HG03135 (cell line): ENCODE measurements around the gene SLC35E2B.

ENCODE experiments used
- ATAC-seq: cut with Tn5 transposase; IDR thresholded peaks from one replicate; pipeline ENCODE4 v1.9.1; 2021; ENCODE audit warnings: mild to moderate bottlenecking, moderate library complexity; ENCODE audit not compliant: unreplicated experiment

Gene SLC35E2B

DNA sequence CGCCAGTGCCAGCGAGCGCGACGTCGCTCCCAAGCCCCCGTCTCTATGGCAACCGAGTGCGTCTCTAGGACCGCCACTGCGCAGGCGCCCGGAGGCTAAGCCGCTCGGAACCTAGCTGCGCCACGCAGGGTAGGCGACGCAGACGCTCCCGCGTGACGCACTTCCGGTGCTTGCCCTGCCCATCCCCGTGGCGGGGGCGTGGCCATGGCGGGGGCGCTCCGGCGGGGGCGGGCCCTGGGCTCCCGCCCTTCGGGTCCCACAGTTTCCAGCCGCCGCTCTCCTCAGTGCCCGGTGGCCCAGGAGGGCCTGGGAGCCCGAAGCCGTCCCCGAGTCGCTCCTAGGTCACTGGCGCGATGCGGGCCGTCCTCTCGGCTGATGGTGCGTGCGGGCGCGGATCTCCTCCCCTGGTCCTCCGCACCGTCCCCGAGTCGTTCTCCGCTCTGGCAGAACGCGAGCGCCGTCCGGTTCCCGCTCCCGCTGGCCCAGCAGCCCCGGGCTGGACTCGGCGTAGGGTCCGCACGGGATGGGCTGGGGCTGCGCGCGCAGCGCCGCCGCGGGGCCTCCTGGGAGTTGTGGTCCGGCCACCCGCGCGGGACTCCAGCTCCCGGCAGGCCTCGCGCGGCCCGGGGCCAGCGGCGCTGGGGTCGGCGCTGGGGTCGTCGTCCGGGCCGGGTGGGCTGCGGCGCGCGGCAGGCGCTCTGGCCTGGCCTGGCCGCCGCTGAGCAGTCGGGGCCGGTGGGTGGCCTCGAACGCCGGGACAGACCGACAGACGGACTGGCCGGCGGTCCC lies 77.1 kb downstream of the SLC35E2B start, which contains the start of gene MIB2:
Gene MIB2 (plus strand): TSS at position 245 of the 789 bp plus-strand sequence. CDS start 7,953 bp downstream, outside the sequence.
- peak; percentile 85 for ATAC-seq

DNA sequence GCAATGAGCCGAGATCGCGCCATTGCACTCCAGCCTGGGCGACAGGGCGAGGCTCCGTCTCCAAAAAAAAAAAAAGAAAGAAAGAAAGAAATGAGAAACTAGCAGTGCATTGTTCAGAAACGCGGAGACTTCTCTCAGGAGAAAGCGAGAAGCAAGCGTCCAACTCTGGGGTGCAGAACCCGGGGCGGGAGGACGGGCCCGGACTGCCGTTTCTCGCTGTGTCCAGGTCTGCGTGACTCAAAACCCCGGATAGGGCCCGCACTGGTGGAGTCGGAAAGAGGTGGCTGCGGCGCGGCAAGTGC lies 77.7 kb downstream of the SLC35E2B start:
- ATAC-seq, result no peak

DNA sequence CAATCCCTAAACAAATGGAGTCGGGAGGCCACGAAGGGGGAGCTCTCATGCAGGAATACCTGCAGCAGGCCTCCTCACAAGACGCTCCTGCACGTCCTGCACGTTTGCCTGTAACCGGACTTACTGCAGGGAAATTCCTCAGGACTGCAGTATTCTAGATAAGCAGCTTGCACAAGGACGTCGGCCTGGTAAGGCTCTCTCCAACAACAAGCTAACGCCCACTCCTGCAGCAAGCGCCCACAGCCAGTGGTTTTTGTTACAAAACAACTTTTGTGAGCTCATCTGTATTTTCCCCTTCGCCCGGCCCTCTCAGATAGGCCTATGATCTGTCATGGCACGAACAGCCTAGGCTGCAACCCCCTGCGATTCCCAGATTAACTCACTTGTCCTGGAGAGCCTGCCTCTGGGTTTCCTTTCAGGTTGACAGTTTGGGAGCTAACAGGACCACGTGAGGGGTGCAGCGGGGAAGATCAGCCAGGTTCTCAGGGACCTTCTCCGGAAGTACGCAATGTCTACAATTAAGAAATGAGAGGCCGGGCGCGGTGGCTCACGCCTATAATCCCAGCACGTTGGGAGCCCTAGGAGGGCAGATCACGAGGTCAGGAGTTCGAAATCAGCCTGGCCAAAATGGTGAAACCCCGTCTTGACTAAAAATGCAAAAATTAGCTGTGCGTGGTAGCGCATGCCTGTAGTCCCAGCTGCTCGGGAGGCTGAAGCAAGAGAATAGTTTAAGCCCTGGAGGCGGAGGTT lies 78.2 kb downstream of the SLC35E2B start:
- ATAC-seq, result no peak

DNA sequence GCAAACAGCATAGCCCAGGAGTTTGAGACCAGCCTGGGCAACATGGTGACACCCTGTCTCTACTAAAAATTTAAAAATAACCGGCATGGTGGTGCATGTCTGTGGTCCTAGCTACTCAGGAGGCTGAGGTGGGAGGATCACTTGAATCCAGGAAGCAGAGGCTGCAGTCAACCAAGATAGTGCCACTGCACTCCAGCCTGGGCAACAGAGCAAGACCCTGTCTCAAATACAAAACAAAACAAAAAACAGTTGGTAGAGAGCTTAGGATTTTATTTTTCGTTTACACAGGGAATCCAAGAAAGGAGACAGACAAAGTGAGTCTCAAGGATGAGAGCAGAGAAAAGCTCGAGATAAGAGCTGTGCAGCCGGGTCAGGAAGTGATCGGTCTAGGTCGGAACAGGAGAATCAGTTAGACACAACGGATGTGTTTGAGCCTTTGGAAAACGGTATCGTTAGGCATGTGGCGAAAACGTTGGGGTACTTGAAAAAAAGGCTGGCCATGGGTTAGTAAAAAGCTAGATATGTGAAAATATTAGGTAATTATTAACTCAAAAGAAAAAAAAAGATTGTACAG lies 79.0 kb downstream of the SLC35E2B start:
- ATAC-seq, result no peak

DNA sequence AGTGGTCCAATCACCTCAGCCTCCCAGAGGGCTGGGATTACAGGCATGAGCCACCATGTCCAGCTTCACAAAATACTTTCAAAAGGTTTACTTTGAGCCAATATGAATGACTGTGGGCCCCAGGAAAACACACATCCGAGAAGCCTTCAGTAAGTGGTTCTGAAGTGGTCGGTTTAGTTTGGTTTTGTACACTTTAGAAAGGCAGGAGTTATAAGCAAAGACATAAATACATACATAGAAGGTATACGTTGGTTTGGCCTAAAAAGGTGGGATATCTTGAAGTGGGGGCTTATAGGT lies 80.5 kb downstream of the SLC35E2B start:
- ATAC-seq, result no peak

- ATAC-seq, result no peak
Measured at GRCh38 chr1:1610796-1611195, 81.8 kb downstream of the SLC35E2B start.

DNA sequence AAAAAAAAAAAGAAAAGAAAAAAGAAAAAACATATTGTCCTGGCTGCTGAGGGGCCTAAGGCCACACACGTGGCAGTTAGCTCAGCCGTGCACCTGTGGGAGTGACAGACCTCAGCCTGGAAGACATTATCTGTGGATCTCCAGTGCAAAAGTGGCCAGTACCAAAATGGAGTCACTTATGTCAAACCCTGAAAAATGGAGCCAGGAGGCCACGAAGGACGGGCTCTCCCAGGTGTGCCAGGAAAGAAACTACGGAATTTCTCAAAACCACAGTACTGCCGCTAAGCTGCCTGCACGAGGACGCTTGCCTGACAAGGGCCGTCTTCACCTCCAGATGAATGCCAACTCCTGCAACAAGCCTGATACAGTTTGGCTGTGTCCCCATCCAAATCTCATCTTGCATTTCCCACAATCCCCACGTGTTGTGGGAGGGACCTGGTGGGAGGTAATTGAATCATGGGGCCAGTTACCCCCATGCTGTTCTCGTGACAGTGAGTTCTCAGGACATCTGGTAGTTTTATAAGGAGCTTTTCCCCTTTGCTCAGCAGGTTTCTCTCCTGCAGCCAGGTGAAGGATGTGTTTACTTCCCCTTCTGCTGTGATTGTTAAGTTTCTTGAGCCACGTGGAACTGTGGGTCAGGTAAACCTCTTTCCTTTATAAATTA lies 82.6 kb downstream of the SLC35E2B start:
- no peak for ATAC-seq
